ENCODE measurements around the gene FBXW2. TPM values are rescaled to one million over a fixed set of nuclear protein-coding genes. Genes with fewer than 3 reads are reported as not detected.

The FBXW2 gene
- total and polyA plus RNA-seq, 2 donors (not counting 3 experiments of a cell fraction or from before 2014, with no cell fraction given): 32.5 to 70.2 TPM

- dilution Hi-C loops (cut with MboI; ENCODE audit: extremely low pct_ligation_motif_present, low sequenced_read_pairs) (no loop called here), intact Hi-C loops (cut with micrococcal nuclease) (no loop called here)
- Histone ChIP-seq H3K27me3 (ENCODE audit: control insufficient read depth in 2 of 2, insufficient read depth in 2 of 2, low read length in 2 of 2) (no peaks in the 10 kb centered on the region), H3K36me3 (ENCODE audit: control insufficient read depth in 2 of 2, extremely low read depth in 1 of 2, insufficient read depth in 2 of 2, low read length in 2 of 2) (peaks cover 3 to 9% of the 10 kb centered on the region in 2 experiments), H3K9me3 (replicated peaks; ENCODE audit: control insufficient read depth, insufficient read depth, low read length) (no peaks in the 10 kb centered on the region), H3K4me1 (ENCODE audit: control insufficient read depth, extremely low read depth, insufficient read depth, low read length) (no peaks in the 10 kb centered on the region), H3K4me2 (ENCODE audit: insufficient read depth, low read length) (no peak overlapping the region), H4K20me1 (replicated peaks; ENCODE audit: control insufficient read depth, extremely low read depth, insufficient read depth, low read length) (no peaks in the 10 kb centered on the region), H3K27ac (ENCODE audit: insufficient read depth, low read depth, low read length) (no peak overlapping the region), H3K4me3 (replicated peaks in 1 of 3; ENCODE audit: insufficient read depth in 1 of 3, low read depth in 1 of 3, low read length in 3 of 3) (no peak overlapping the region), H3K9ac (replicated peaks; ENCODE audit: extremely low read depth, insufficient read depth, low read length) (no peak overlapping the region), H3K9me1 (replicated peaks; ENCODE audit: control insufficient read depth, extremely low read depth, insufficient read depth, low read length) (no peaks in the 10 kb centered on the region), H3K79me2 (ENCODE audit: control insufficient read depth, insufficient read depth, low read length) (peaks cover 10% of the 10 kb centered on the region), H2AFZ (ENCODE audit: low read depth, low read length) (no peak overlapping the region)
- FAIRE-seq: no peak
- no peak for DNase-seq (ENCODE audit: low read depth, low spot score)
- TF ChIP-seq POLR2AphosphoS5 (IDR thresholded peaks at IDR 0.05; ENCODE audit: insufficient read depth, low read depth, low read length) (no peak), GATA2 (IDR thresholded peaks at IDR 0.05; ENCODE audit: insufficient read depth, insufficient read length, low read depth, low read length) (no peak), POLR2A (IDR thresholded peaks at IDR 0.05; ENCODE audit: low read depth, low read length) (no peak), JUN (IDR thresholded peaks at IDR 0.05; ENCODE audit: borderline replicate concordance, insufficient read depth, insufficient read length, low read depth) (no peak), MYC (IDR thresholded peaks at IDR 0.05; ENCODE audit: low read depth, low read length) (no peak), FOS (IDR thresholded peaks at IDR 0.05; ENCODE audit: borderline replicate concordance, insufficient read depth, low read length) (no peak), EZH2 (IDR thresholded peaks at IDR 0.05; ENCODE audit: borderline replicate concordance, low read depth, low read length, severe bottlenecking) (no peak), CTCF (IDR thresholded peaks at IDR 0.05; ENCODE audit: extremely low read depth in 1 of 2, insufficient read depth in 1 of 2, low read depth in 1 of 2, low read length in 2 of 2) (no peak), MAX (IDR thresholded peaks at IDR 0.05; ENCODE audit: insufficient read depth, insufficient read length) (no peak)
- BruUV-seq (replicated peaks): no TSS peak
- POLR2A ChIA-PET: no interaction called here
- CTCF ChIA-PET: interaction anchor here (1.3 kb wide), 1 partner anchor 22 kb away, joined by 4 read pairs; no protein-coding TSS in a partner anchor
These were observed 16.0 kb downstream of the FBXW2 start for GRCh38 chr9:120777229-120777628.
